H9 (cell line): ENCODE measurements around the gene PADI4. TPM values are rescaled to one million over a fixed set of nuclear protein-coding genes. Genes with fewer than 3 reads are reported as not detected.

Source experiments
- DNase-seq: peaks from one replicate; pipeline ENCODE4 v3.0.0-alpha.2; 2017
- H2AFZ ChIP-seq: one replicate; pipeline ENCODE4 v1.6.1; 2013; ENCODE audit warnings: mild to moderate bottlenecking, low read length, control low read depth, moderate library complexity
- H2AK5ac ChIP-seq: 2 replicates; pipeline ENCODE4 v1.6.1; 2013; ENCODE audit warnings: low read length, control low read depth, mixed read lengths; ENCODE audit not compliant: insufficient read length
- H2BK120ac ChIP-seq: one replicate; pipeline ENCODE4 v1.6.1; 2013; ENCODE audit warnings: low read depth, mild to moderate bottlenecking, low read length, control low read depth, inconsistent platforms; ENCODE audit not compliant: poor library complexity, severe bottlenecking
- H2BK12ac ChIP-seq: 2 replicates; pipeline ENCODE4 v1.6.1; 2013; ENCODE audit warnings: low read length, control low read depth, mixed read lengths, low read depth; ENCODE audit not compliant: insufficient read length
- H2BK15ac ChIP-seq: 2 replicates; pipeline ENCODE4 v1.6.1; 2013; ENCODE audit warnings: low read depth, low read length, control low read depth
- H2BK20ac ChIP-seq: one replicate; pipeline ENCODE4 v1.6.1; 2013; ENCODE audit warnings: low read depth, mild to moderate bottlenecking, low read length, control low read depth, inconsistent platforms; ENCODE audit not compliant: poor library complexity, severe bottlenecking
- H2BK5ac ChIP-seq: 2 replicates; pipeline ENCODE4 v1.6.1; 2013; ENCODE audit warnings: low read length, control low read depth, mixed read lengths; ENCODE audit not compliant: insufficient read length
- H3K14ac ChIP-seq: 2 replicates; pipeline ENCODE4 v1.6.1; 2013; ENCODE audit warnings: low read length, control low read depth; ENCODE audit not compliant: insufficient read depth
- H3K18ac ChIP-seq: 2 replicates; pipeline ENCODE4 v1.6.1; 2013; ENCODE audit warnings: low read depth, mild to moderate bottlenecking, mixed read lengths, low read length, control low read depth; ENCODE audit not compliant: insufficient read length
- H3K23ac ChIP-seq: 2 replicates; pipeline ENCODE4 v1.6.1; 2013; ENCODE audit warnings: low read length, control low read depth, mixed read lengths, low read depth; ENCODE audit not compliant: insufficient read length
- H3K23me2 ChIP-seq: 2 replicates; pipeline ENCODE4 v1.6.1; 2013; ENCODE audit warnings: low read depth, mild to moderate bottlenecking, mixed read lengths, low read length, control low read depth; ENCODE audit not compliant: insufficient read length, poor library complexity, severe bottlenecking
- H3K27ac ChIP-seq: 2 replicates; pipeline ENCODE4 v1.5.1; 2013; ENCODE audit warnings: low read length, control low read depth, mixed read lengths, low read depth; ENCODE audit not compliant: insufficient read length
- H3K27me3 ChIP-seq: 2 replicates; pipeline ENCODE4 v1.6.1; 2013; ENCODE audit warnings: low read length, control low read depth, inconsistent platforms; ENCODE audit not compliant: insufficient read depth
- H3K4ac ChIP-seq: 2 replicates; pipeline ENCODE4 v1.6.1; 2013; ENCODE audit warnings: low read depth, mild to moderate bottlenecking, control low read depth, inconsistent platforms, low read length, moderate library complexity
- H3K4me1 ChIP-seq: 2 replicates; pipeline ENCODE4 v1.6.1; 2013; ENCODE audit warnings: low read length, control low read depth, inconsistent platforms; ENCODE audit not compliant: insufficient read depth
- H3K4me2 ChIP-seq: 2 replicates; pipeline ENCODE4 v1.6.1; 2013; ENCODE audit warnings: low read length, control low read depth, mixed read lengths; ENCODE audit not compliant: insufficient read length, insufficient read depth
- H3K56ac ChIP-seq: 2 replicates; pipeline ENCODE4 v1.6.1; 2013; ENCODE audit warnings: low read depth, mild to moderate bottlenecking, mixed read lengths, low read length, control low read depth; ENCODE audit not compliant: insufficient read length
- H3K79me1 ChIP-seq: 2 replicates; pipeline ENCODE4 v1.6.1; 2013; ENCODE audit warnings: low read depth, mild to moderate bottlenecking, moderate library complexity, low read length, control low read depth, inconsistent platforms; ENCODE audit not compliant: insufficient read depth, poor library complexity, severe bottlenecking
- H3K79me2 ChIP-seq: 2 replicates; pipeline ENCODE4 v1.6.1; 2013; ENCODE audit warnings: low read length, control low read depth, inconsistent platforms; ENCODE audit not compliant: insufficient read depth
- H3K9ac ChIP-seq: 2 replicates; pipeline ENCODE4 v1.6.1; 2013; ENCODE audit warnings: low read length, control low read depth, mixed read lengths; ENCODE audit not compliant: insufficient read length; ENCODE audit errors: extremely low read depth
- H3K9me3 ChIP-seq: one replicate; pipeline ENCODE4 v1.6.1; 2013; ENCODE audit warnings: low read depth, low read length, inconsistent platforms; ENCODE audit not compliant: control insufficient read depth
- H3T11ph ChIP-seq: one replicate; pipeline ENCODE4 v1.6.1; 2013; ENCODE audit warnings: mild to moderate bottlenecking, low read length, control low read depth, inconsistent platforms
- H4K20me1 ChIP-seq: one replicate; pipeline ENCODE4 v1.6.1; 2013; ENCODE audit not compliant: control insufficient read depth, insufficient read length, insufficient read depth
- H4K5ac ChIP-seq: 2 replicates; pipeline ENCODE4 v1.6.1; 2013; ENCODE audit warnings: low read depth, mild to moderate bottlenecking, mixed read lengths, low read length, control low read depth; ENCODE audit not compliant: insufficient read length
- H4K8ac ChIP-seq: replicated peaks from 2 replicates; pipeline ENCODE4 v1.6.1; 2013; ENCODE audit warnings: low read length, control low read depth, mixed read lengths, low read depth; ENCODE audit not compliant: insufficient read length
- H4K91ac ChIP-seq: 2 replicates; pipeline ENCODE4 v1.6.1; 2013; ENCODE audit warnings: low read depth, mild to moderate bottlenecking, moderate library complexity, mixed read lengths, low read length, control low read depth; ENCODE audit not compliant: insufficient read length
- H3K27ac Mint-ChIP-seq, 3 experiments: 2 replicates in 2 of 3; 3 replicates in 1 of 3; pipeline ENCODE4 v1.8.0; 2020 to 2021; ENCODE audit warnings: mixed read lengths in 3 of 3, mild to moderate bottlenecking in 1 of 3, moderate library complexity in 1 of 3
- H3K27me3 Mint-ChIP-seq: 2 replicates; pipeline ENCODE4 v1.8.0; 2021; ENCODE audit warnings: low read depth, mild to moderate bottlenecking, moderate library complexity, mixed read lengths
- H3K36me3 Mint-ChIP-seq, 3 experiments: 2 replicates in 2 of 3; 3 replicates in 1 of 3; pipeline ENCODE4 v1.8.0; 2020 to 2021; ENCODE audit warnings: low read depth in 3 of 3, mixed read lengths in 3 of 3; ENCODE audit not compliant: insufficient read depth in 1 of 3
- H3K4me1 Mint-ChIP-seq, 2 experiments: 2 replicates each; pipeline ENCODE4 v1.8.0; 2020; ENCODE audit warnings: mixed read lengths in 2 of 2
- H3K4me3 Mint-ChIP-seq, 2 experiments: 2 replicates in 1 of 2; 3 replicates in 1 of 2; pipeline ENCODE4 v1.8.0; 2020 to 2021; ENCODE audit warnings: mild to moderate bottlenecking in 2 of 2, mixed read lengths in 2 of 2, moderate library complexity in 1 of 2
- H3K9me3 Mint-ChIP-seq, 2 experiments: 2 replicates in 1 of 2; 3 replicates in 1 of 2; pipeline ENCODE4 v1.8.0; 2020; ENCODE audit warnings: mild to moderate bottlenecking in 2 of 2, mixed read lengths in 2 of 2, moderate library complexity in 1 of 2
- WGBS: extraction: QIAGEN DNeasy Blood & Tissue Kit; methylation state at CpG from one replicate; pipeline ENCODE4 v1.1.7; 2013; ENCODE audit warnings: missing lambda C conversion rate, low lambda C conversion rate, mixed read lengths; ENCODE audit not compliant: insufficient read length; ENCODE audit errors: extremely low coverage; 5-methylcytosine and 5-hydroxymethylcytosine counted together
- total RNA-seq: library from RNA; stranded (reverse); gene quantifications from 2 replicates; pipeline ENCODE4 v1.2.1, GENCODE V29; 2021
- TF ChIP-seq, protein P1 (sequence below): fragments of 200-600 bp; sonication (generic); conservative IDR thresholded peaks from 3 replicates; pipeline ENCODE4 v1.8.0; 2021; ENCODE audit warnings: antibody characterized with exemption, mild to moderate bottlenecking

The PADI4 gene
- total RNA-seq, 1 experiment from 2014 or later = 0.13 TPM

DNA sequence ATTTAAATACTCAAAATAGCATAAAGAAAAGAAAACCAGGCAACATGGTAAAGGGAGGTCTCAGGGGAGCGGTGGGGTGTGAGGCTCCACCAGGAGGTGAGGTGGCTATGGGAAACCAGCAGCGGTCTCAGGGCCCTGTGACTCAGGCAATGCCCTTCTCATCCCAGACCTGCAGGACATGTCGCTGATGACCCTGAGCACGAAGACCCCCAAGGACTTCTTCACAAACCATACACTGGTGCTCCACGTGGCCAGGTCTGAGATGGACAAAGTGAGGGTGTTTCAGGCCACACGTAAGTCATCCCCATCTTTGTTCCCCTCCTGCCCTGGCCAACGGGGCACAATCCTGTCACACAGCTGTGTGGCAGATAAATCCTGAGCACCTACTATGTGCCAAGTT lies 31.5 kb downstream of the PADI4 start:
- Histone ChIP-seq H2AFZ (no peak overlapping the region), H3K79me2 (no peaks in the 10 kb centered on the region), H3T11ph (no peak overlapping the region), H3K79me1 (no peaks in the 10 kb centered on the region), H2BK20ac (no peak overlapping the region), H3K4me1 (no peaks in the 10 kb centered on the region), H3K4ac (no peak overlapping the region), H3K9ac (no peak overlapping the region), H4K8ac (no peak overlapping the region), H3K18ac (no peak overlapping the region), H2AK5ac (no peak overlapping the region), H4K91ac (no peak overlapping the region), H3K23me2 (no peaks in the 10 kb centered on the region), H3K9me3 (no peaks in the 10 kb centered on the region), H2BK5ac (no peak overlapping the region), H4K20me1 (no peaks in the 10 kb centered on the region), H3K56ac (no peak overlapping the region), H2BK12ac (no peak overlapping the region), H2BK15ac (no peak overlapping the region), H3K4me2 (no peak overlapping the region), H4K5ac (no peak overlapping the region), H3K14ac (no peak overlapping the region), H2BK120ac (no peak overlapping the region), H3K27ac (no peak overlapping the region), H3K23ac (no peak overlapping the region), H3K27me3 (no peaks in the 10 kb centered on the region)
- Mint-ChIP-seq H3K36me3 (peaks cover 3 to 9% (median 5%) of the 10 kb centered on the region in 3 experiments; a peak in 4 of 7 replicates), H3K27me3 (peaks cover 28% of the 10 kb centered on the region), H3K9me3 (peaks cover 8% of the 10 kb centered on the region in 2 experiments), H3K4me1 (peaks cover 0 to 2% of the 10 kb centered on the region in 2 experiments; a peak in 1 of 4 replicates), H3K27ac (no peak overlapping the region), H3K4me3 (no peak overlapping the region)
- WGBS = no CpG with 5 or more reads among the region's 7 CpGs
- DNase-seq = no peak
- TF ChIP-seq, protein P1, sequence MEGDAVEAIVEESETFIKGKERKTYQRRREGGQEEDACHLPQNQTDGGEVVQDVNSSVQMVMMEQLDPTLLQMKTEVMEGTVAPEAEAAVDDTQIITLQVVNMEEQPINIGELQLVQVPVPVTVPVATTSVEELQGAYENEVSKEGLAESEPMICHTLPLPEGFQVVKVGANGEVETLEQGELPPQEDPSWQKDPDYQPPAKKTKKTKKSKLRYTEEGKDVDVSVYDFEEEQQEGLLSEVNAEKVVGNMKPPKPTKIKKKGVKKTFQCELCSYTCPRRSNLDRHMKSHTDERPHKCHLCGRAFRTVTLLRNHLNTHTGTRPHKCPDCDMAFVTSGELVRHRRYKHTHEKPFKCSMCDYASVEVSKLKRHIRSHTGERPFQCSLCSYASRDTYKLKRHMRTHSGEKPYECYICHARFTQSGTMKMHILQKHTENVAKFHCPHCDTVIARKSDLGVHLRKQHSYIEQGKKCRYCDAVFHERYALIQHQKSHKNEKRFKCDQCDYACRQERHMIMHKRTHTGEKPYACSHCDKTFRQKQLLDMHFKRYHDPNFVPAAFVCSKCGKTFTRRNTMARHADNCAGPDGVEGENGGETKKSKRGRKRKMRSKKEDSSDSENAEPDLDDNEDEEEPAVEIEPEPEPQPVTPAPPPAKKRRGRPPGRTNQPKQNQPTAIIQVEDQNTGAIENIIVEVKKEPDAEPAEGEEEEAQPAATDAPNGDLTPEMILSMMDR = no peak
